ENCODE measurements around the gene BCAR3.
"Not testable (repeated sequence)": the region's sequence is repeated elsewhere in the genome, so short reads cannot be mapped to it uniquely, and the experiment has no call there.

Gene BCAR3

DNA sequence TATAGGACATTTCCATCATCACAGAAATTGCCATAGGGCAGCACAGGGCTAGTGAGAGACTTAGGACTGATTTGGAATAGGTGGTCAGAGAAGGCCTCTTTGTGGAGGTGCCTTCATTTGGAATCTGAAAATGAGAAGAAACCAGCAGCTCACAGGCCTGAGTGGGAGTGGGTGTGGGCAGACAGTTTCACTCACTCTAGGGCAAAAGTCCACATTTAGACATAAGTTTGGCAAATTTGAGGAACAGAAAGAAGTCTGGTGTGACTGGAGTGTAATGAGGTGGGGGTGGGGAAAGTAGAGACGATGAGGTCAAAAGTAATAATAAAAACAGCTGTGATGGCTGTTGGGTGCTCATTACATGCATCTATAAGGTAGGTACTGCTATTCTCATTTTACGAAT, 22.4 kb upstream of the BCAR3 start:
- DNase-seq, result no peak

DNA sequence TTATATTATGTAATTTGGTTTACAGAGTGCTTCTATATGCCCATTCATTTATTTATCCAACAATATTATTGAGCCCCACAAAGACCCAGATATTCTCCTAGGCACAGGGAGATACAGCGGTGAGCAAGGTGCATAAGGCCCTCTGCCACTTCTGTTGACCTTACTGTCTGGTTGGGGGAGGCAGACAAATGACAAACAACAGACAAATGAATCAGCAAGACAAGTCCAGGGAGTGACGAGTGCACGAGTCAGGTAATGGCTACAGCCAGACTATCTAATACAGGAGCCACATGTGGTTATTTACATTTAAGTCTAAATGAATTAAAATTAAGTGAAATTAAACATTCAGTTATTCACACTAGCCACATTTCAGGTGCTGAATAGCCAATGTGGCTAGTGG, 22.0 kb upstream of the BCAR3 start:
- DNase-seq, result no peak

DNA sequence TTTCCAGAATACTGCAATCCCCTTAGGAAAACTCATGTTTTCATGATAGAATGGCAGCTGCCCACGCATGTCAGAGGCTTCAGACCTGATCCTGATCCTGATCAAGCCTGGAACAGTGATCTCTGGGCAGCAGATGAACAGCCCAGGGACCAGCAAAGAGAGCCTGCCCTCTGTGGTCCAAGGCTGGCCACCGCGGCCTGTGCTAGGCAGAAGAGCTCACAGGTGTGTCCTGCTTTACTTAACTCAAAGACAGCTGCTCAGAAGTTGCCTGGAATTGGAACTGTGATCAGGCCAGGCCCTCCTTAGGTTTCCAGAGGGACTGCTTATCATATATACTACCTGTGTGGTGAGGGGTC, 21.2 kb upstream of the BCAR3 start:
- DNase-seq, result no peak

DNA sequence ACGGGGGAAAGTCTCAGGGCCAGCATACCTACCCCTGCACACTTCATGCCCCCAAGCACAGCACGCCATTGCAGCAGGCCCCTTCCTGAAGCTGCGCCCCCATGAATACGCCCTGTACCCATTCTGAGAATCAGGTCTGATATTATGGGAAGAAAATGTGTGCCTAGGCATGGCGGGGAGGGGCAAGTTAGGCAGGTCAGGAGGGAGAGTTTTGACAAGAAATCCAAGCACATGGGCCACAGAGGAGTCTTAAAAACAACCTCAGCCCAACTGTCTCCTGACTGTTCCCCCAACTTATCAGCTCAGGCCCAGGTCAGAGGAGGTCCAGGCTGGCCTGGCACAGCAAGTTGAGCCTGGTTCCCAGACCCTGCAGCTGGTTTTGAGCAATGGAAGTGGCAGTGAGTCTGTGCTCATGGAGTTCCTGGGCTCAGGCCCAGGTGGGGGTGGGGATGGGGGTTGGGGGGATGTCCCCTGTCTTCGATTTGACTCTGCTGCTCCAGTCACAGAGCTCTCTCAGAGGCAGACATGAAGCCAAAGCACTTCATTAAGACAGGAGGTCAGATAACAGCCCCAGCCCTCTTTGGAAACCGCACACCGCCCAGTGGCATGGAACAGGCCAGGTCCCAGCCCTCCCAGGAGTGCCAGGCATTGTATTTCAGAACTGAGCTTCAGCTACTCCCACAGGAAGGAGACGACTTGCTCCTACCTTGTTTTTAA, 20.6 kb upstream of the BCAR3 start:
- DNase-seq, result no peak

GRCh38 chr1:93701629-93702028, 20.0 kb upstream of the BCAR3 start:
- no peak for DNase-seq

DNA sequence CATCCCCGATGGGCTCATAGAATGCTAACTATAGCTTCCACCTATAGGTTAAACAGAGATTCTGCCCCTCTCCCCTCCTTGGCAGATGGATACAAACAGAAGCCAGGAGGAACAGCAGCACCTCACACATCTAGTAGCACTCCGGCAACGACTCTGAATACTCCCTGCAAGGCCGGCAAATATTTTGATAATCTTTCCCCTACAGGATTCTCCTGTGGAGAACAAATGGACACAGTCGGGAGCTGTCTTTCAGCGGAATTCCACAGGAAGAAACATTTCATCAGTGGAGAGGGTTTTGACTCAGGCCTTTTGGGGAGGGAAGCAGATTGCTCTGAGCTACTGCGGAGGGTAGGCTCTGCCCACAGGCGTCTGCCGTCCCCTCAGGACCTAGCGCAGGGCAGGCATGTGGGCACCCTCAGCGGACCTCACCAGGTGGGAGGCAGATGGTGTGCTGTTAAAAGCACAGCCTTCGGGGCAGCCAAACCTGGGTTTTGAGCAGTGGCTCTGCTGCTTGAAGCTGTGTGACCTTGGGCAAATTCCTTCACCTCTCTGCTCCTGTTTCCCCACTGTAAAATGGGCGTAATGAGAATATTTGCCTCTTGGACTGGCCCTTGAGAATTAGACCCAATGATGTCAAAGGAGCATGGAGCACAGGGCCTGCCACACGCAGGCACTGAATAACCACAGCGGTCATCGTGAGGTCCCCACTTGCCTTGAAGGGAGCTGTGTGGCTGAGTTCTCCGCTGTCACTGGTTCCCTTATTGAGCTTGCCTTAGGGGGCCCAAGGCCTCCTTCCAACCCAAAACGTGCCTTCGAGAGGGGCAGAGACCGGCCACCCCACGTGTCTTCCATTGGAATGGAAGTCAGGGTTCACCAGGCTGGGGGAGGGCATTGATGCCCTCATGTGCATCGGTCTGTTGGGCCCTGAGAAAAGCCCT, 19.2 kb upstream of the BCAR3 start:
- DNase-seq, result no peak

GRCh38 chr1:93699503-93700168, 18.0 kb upstream of the BCAR3 start:
- no peak for DNase-seq

GRCh38 chr1:93699049-93699384, 17.4 kb upstream of the BCAR3 start:
- no peak for DNase-seq

DNA sequence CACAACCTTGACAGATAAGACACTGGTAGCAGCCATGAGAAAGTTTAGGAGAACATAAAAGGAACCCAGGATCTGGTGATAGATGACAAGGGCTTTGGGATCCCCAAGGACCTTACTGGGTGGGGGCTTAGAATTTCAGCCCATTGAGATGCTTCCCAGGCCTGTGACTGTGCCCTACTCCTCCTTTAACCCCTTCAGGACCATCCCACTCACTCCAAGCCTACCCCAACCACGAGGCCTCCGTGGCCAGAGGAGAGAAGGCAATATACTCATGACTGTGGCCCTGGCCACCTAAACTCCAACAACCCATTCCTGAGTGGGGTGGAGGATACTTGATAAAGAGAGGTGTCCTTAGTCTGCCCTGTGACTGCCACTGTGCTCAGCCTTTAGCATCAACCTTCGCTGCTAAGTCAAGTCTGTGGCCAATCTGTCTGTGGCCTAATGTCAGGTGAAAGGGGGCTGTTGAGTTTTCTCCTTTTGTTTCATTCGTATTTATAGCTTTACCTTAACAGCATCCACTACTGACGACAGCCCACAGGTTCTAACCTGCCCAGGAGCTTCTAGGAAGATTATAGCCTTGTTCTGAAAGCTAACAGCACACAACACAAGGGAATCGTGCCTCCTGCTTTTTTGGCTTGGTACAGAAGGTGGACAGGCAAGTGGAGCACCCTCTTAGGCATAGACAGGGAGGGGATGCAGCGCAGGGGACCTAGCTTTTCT, 16.9 kb upstream of the BCAR3 start:
- DNase-seq, result no peak

- DNase-seq, result not testable (repeated sequence)
These were observed 15.9 kb upstream of the BCAR3 start for GRCh38 chr1:93697566-93697965.

DNA sequence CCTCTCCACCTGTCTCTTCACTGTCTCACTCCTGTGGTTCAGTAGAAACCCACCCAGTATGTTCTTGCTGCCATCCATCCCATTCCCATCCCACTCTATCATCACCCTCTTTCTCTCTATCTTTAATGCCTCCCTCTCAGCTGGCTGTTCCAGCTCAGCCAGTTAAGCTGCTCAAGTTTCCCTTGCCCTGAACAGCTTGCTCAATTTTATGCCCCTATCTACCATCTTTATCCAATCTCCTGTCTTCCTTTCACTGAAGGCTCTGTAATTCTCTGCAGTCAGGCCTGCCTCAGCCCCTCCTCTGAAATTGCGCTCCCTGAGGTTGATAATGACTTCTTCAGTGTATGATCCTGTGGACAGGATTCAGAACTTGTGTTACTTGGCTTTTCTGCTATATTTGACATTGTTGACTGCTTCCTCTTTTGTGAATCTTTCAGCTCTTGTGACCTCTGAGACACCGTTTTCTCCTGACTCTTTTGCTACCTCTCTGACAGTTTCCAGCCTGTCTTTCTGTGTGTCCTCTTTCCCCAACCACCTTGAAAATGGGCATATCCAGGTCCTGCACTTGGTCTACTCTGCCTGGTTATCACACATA, 13.9 kb upstream of the BCAR3 start:
- no peak for DNase-seq

DNA sequence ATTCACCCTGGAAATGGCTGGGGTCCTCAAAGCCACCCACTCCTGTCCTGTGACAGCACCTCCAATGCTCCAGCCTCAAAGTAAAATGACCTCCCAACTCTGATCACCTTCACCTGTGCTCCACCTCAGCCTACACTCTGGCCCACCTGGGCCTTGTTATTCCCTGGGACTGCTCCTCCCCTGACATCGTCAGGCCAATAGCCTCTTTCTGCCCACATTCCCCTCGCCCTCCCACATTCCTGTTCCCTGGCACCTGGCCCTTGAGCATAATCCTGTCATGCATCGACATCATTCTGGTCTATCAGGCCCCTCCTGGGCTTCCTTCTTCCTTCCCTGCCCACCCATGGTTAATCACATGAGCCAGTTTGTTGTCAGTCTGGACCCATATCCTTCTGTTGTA, 13.2 kb upstream of the BCAR3 start:
- DNase-seq, result no peak

DNA sequence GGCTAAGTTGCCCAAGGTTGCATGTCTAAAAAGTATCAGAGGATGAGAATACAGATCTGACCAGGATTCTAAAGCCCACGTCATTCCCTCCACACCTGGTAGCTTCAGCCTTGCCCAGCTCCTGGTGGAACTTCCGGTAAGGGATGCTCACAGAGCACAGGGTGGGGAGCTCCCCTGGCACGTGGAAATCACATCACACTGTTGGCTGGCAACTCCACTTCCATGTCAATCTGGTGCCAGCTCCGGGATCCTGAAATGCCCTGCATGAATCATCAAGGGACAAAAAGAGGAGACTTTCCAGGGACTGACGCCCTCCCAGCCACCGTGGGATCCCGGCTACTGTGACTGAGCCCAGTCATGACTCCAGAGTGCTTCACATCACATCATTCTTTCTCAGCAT, 12.4 kb upstream of the BCAR3 start:
- DNase-seq, result no peak

DNA sequence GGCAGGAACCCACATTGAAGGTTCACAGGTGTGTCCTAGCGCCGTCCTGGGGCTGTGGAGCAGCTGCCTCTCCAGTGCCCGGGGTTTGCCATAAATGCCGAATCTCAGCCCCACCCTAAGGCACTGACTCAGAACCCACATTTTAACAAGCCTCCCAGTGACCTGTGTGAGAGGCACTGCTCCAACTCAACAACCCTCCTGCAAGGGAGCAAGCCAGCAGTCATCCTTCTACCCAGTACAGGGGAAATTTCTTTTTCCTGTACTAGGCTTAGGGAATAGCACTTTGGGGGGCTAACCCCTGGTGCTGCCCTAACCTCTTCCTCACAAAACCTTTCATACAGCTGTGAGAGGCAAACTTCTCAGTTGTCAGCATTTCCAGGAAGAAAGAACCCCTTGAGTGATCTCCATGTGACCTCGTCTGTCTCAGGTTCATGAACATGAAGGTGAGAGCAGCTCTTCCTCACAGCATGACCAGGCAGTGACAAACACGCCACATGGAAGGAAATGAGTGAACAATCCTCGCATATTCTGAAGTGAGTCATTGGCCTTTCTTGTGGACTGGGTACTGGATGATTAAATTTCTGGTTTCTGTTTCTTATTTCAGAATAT, 11.4 kb upstream of the BCAR3 start:
- no peak for DNase-seq

- no peak for DNase-seq
These were observed 10.8 kb upstream of the BCAR3 start for GRCh38 chr1:93692451-93692861.

DNA sequence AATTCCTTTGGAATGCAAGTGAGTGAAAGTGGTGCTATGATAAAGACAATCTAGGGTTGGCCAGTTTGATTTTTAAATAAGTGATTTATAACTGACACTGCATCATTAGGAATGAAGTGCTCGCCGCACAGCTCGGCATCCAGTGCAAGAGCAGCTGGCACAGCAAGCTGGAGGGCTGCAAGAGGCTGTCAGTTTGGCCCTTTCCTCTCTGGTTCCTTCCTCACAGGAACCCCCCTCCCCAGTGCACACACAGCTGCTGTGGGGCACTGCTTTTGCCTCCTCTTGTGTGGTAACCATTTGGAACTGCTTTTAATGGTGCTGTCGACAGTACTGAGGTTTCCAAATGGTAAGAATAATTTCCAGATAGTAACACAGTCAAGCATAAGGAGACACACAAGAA, 10.4 kb upstream of the BCAR3 start:
- DNase-seq, result no peak

GRCh38 chr1:93690921-93691789, 9.5 kb upstream of the BCAR3 start:
- DNase-seq, result no peak

DNA sequence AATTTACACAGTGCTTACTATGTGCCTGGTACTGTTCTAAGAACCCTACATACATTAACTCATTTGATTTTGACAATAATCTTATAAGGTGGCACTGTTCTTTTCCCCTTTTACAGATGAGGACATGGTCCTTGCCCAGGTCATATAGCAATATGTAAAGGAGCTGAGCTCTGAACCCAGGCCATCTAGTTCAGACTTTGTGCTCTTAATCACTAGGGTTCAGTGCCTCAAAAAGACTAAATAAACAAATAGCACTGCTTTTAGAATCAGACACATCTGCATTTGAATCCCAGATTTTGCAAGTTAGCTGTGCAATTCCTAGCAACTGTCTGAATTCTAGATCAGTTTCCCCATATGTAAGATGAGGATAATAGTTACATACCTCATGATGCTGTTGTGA, 8.7 kb upstream of the BCAR3 start:
- DNase-seq, result no peak

DNA sequence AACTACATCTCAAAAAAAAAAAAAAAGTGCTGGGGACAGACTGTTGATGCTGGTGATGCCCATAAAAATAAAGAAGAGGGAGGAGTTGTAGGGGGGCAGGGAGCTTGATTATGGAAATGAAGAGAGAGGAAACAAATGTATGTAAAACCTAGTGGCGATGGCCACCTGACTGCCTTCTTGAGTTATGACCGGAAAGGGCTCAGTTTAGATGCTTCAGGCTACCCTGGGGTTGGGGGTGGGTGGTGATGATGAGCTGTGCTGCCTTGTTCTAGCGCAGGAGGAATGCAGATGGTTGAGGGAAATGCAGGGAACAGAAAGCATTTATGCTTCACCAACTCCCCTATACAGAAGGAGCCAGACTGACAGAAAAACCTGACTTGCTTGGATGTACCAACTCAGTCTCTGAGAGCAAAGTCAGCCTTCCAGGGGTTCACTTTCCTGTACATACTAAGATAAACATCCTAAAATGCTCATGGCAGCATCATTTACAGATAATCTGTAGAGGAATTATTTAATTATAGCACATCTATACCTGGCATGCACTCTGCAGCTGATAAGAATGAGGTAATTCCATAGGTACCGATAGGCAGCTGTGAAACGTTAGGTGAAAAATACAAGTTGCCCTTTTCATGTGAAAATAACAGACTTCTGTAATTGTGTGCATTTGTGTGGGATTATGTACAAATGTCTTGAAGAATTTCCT, 8.0 kb upstream of the BCAR3 start:
- DNase-seq, result no peak

GRCh38 chr1:93687542-93687941, 5.9 kb upstream of the BCAR3 start:
- no peak for DNase-seq
